Prostate gland (tissue), 2 donors: ENCODE results near the gene NDUFV1. TPM values are rescaled to one million over a fixed set of nuclear protein-coding genes. Genes with fewer than 3 reads are reported as not detected.
"Not testable (repeated sequence)": the region's sequence is repeated elsewhere in the genome, so short reads cannot be mapped to it uniquely, and the experiment has no call there.

ENCODE experiments used
- DNase-seq: peaks from one replicate; pipeline ENCODE4 v3.0.0-alpha.2; 2019; ENCODE audit warnings: low spot score
- H3K27ac ChIP-seq, 2 donors: fragments of 200-600 bp; sonication (generic); 2 replicates each; pipeline ENCODE4 v1.5.1; 2017 to 2019
- H3K27me3 ChIP-seq: fragments of 200-600 bp; sonication (generic); replicated peaks from 2 replicates; pipeline ENCODE4 v1.5.1; 2019; ENCODE audit not compliant: insufficient read depth
- H3K36me3 ChIP-seq, 2 donors: fragments of 200-600 bp; sonication (generic); 1 replicate in 1 of 2; 2 replicates in 1 of 2; pipeline versions ENCODE4 v1.5.1 to v1.8.1; 2017 to 2019
- H3K4me1 ChIP-seq: fragments of 200-600 bp; sonication (generic); replicated peaks from 2 replicates; pipeline ENCODE4 v1.5.1; 2019
- H3K4me3 ChIP-seq, 2 donors: fragments of 200-600 bp; sonication (generic); 2 replicates each; pipeline ENCODE4 v1.5.1; 2017 to 2019
- H3K9me3 ChIP-seq: fragments of 200-600 bp; sonication (generic); 2 replicates; pipeline ENCODE4 v1.5.1; 2017
- CTCF ChIP-seq, 4 experiments: fragments of 200-600 bp in 2 of 4; fragments of 450-650 bp in 2 of 4; sonication (generic) in 2 of 4; IDR thresholded peaks; 1 replicate in 3 of 4; 2 replicates in 1 of 4; pipeline ENCODE4 v1.5.1; 2016 to 2019; ENCODE audit warnings: antibody characterized with exemption in 4 of 4, mild to moderate bottlenecking in 2 of 4, moderate library complexity in 2 of 4
- POLR2A ChIP-seq: fragments of 450-650 bp; IDR thresholded peaks from one replicate; pipeline ENCODE4 v1.6.1; 2016; ENCODE audit warnings: antibody characterized with exemption, mild to moderate bottlenecking
- POLR2AphosphoS5 ChIP-seq: sonication (generic); formaldehyde crosslinking; IDR thresholded peaks from one replicate; pipeline ENCODE4 v1.6.1; 2017; ENCODE audit warnings: antibody characterized with exemption
- WGBS: methylation state at CpG from one replicate; pipeline ENCODE4 v1.1.5; 2018; 5-methylcytosine and 5-hydroxymethylcytosine counted together
- intact Hi-C: fragments of 100-400 bp; cut with DNase I; formaldehyde crosslinking; loops from one replicate; pipeline ENCODE4 v1.14.2; 2022
- total RNA-seq, 2 donors: library from RNA; depleted of rRNA; stranded (reverse); fragments of >200 nt; gene quantifications; one replicate each; pipeline ENCODE4 v1.1.0, GENCODE V29; 2016

NDUFV1 gene
- total RNA-seq, 2 donors from 2014 or later: 190 to 260 TPM

- TF ChIP-seq CTCF (IDR thresholded peaks at IDR 0.05) (no peak), POLR2AphosphoS5 (no peak)
- intact Hi-C loops: no loop called here
- no peak overlapping the region for H3K4me3 ChIP-seq
- H3K27ac ChIP-seq: no peak overlapping the region
- DNase-seq: no peak
- H3K4me1 ChIP-seq: peaks cover 4% of the 10 kb centered on the region
- no peaks in the 10 kb centered on the region for H3K9me3 ChIP-seq
- no peaks in the 10 kb centered on the region for H3K36me3 ChIP-seq
- WGBS: 78% methylated on average over 4 of the region's 4 CpGs
- H3K27me3 ChIP-seq: no peaks in the 10 kb centered on the region
These were observed 20.8 kb upstream of the NDUFV1 start for GRCh38 chr11:67585911-67586310.

DNA sequence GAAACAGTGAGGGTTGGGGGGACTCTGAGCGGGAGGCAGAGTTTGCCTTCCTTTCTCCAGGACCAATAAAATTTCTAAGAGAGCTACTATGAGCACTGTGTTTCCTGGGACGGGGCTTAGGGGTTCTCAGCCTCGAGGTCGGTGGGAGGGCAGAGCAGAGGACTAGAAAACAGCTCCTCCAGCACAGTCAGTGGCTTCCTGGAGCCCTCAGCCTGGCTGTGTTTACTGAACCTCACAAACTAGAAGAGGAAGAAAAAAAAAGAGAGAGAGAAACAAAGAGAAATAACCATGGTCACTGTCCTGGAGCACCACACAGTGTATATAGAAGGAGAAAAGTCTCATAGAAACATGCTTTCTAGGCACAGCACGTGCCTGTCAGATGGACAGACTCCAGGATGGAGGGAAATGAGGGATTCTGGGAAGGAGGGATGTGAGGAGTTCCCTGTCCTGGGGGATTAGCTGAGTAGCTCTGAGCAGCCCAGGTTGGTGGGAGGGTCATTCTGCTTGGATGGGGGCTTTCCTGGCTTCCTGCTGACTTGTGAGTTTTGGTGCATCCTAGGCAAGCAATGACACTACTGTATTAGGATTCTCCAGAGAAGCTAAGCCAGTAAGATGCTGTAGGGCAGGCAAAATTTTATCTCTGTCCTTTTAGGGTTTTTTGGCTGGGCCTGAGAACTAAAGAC is 20.0 kb upstream of the NDUFV1 start:
- intact Hi-C loops: no loop called here
- H3K27ac ChIP-seq: no peak overlapping the region
- no peak for DNase-seq
- WGBS: 88% methylated on average over 4 of the region's 5 CpGs
- no peak overlapping the region for H3K4me3 ChIP-seq
- H3K27me3 ChIP-seq: no peaks in the 10 kb centered on the region
- H3K36me3 ChIP-seq: no peaks in the 10 kb centered on the region
- H3K9me3 ChIP-seq: no peaks in the 10 kb centered on the region
- TF ChIP-seq POLR2AphosphoS5 (no peak), CTCF (IDR thresholded peaks at IDR 0.05) (no peak), POLR2A (no peak)
- H3K4me1 ChIP-seq: peaks cover 4% of the 10 kb centered on the region

GRCh38 chr11:67588136-67588503 is 18.6 kb upstream of the NDUFV1 start:
- H3K36me3 ChIP-seq: no peaks in the 10 kb centered on the region
- H3K9me3 ChIP-seq: no peaks in the 10 kb centered on the region
- TF ChIP-seq POLR2AphosphoS5 (no peak), POLR2A (no peak), CTCF (IDR thresholded peaks at IDR 0.05) (no peak)
- H3K4me3 ChIP-seq: no peak overlapping the region
- no peaks in the 10 kb centered on the region for H3K4me1 ChIP-seq
- no peak for DNase-seq
- intact Hi-C loops: no loop called here
- H3K27me3 ChIP-seq: no peaks in the 10 kb centered on the region
- WGBS: 93% methylated on average over 1 of the region's 1 CpG
- H3K27ac ChIP-seq: no peak overlapping the region

- H3K27me3 ChIP-seq, intact Hi-C loops, H3K36me3 ChIP-seq, H3K9me3 ChIP-seq, H3K27ac ChIP-seq, DNase-seq, H3K4me3 ChIP-seq, H3K4me1 ChIP-seq: not testable (repeated sequence)
- WGBS: 77% methylated on average over 11 of the region's 11 CpGs
These were observed 17.8 kb upstream of the NDUFV1 start for GRCh38 chr11:67588899-67589415.

GRCh38 chr11:67592880-67593564 is 13.7 kb upstream of the NDUFV1 start:
- no peak overlapping the region for H3K4me3 ChIP-seq
- WGBS: 45% methylated on average over 12 of the region's 12 CpGs
- H3K36me3 ChIP-seq: no peaks in the 10 kb centered on the region
- H3K9me3 ChIP-seq: no peaks in the 10 kb centered on the region
- H3K4me1 ChIP-seq: no peaks in the 10 kb centered on the region
- TF ChIP-seq POLR2AphosphoS5 (no peak), CTCF (IDR thresholded peaks at IDR 0.05) (no peak), POLR2A (no peak)
- no peaks in the 10 kb centered on the region for H3K27me3 ChIP-seq
- no peak for DNase-seq
- intact Hi-C loops: no loop called here
- no peak overlapping the region for H3K27ac ChIP-seq
